ENCODE measurements around the gene SNRNP200.

The SNRNP200 gene

GRCh38 chr2:96251721-96252292, 53.5 kb downstream of the SNRNP200 start:
- no peak for DNase-seq (ENCODE audit: low spot score)

DNA sequence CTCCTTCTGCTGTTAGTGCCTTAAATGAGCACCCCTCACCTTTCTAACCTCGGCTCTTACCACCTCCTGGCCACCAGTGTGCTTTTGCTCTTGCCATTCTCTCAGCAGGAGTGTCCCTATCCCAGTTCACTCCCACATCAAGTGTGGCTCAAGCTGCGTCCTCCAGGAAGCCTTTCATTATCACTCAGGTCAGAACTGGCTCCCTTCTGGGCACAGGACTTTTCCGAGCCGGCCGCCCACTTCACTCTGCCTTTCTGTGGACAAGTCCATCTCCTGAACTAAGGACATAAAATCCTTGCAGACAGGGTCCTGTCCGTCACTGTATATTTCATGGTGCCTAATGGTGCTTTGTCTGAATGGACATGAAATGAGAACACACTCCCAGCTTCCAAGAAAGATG, 55.2 kb downstream of the SNRNP200 start:
- no peak for DNase-seq (ENCODE audit: low spot score)

- no peak for DNase-seq (ENCODE audit: low spot score)
Observed at GRCh38 chr2:96249654-96250053, 55.7 kb downstream of the SNRNP200 start.

DNA sequence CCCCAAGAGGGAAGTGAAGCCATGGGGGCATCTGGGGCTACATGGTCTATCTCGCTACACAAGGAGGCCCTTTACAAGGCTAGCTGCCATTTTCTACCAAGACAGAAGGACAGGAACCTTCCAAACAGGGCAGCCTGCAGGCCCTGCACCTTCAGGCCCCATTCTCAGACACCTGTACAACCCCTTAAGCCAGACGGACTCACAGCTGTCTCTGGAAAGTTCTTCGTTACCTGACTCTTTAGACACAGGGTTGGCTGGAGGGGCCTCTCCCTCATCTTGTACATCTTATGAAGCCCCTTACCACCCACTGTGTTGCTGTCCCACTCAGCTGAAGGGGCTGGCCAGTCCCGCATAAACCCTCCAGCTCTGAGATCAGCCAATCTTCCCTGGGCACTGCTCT, 56.7 kb downstream of the SNRNP200 start:
- no peak for DNase-seq (ENCODE audit: low spot score)

DNA sequence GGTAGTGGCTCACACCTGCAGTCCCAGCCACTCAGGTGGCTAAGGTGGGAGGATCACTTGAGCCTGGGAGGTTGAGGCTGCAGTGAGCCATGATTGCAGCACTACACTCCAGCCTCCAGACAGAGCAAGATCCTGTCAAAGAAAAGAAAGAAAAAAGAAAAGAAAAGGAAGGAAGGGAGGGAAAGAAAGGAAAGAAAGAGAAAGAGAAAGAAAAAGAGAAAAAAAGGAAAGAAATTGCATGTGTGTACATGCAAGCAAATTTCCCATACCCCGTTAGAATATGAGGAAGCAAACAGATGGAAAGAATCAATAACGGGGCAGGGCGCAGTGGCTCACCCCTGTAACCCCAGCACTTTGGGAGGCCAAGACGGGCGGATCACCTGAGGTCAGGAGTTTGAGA, 57.5 kb downstream of the SNRNP200 start:
- DNase-seq (ENCODE audit: low spot score): no peak

GRCh38 chr2:96247009-96247408, 58.3 kb downstream of the SNRNP200 start:
- DNase-seq (ENCODE audit: low spot score): no peak

DNA sequence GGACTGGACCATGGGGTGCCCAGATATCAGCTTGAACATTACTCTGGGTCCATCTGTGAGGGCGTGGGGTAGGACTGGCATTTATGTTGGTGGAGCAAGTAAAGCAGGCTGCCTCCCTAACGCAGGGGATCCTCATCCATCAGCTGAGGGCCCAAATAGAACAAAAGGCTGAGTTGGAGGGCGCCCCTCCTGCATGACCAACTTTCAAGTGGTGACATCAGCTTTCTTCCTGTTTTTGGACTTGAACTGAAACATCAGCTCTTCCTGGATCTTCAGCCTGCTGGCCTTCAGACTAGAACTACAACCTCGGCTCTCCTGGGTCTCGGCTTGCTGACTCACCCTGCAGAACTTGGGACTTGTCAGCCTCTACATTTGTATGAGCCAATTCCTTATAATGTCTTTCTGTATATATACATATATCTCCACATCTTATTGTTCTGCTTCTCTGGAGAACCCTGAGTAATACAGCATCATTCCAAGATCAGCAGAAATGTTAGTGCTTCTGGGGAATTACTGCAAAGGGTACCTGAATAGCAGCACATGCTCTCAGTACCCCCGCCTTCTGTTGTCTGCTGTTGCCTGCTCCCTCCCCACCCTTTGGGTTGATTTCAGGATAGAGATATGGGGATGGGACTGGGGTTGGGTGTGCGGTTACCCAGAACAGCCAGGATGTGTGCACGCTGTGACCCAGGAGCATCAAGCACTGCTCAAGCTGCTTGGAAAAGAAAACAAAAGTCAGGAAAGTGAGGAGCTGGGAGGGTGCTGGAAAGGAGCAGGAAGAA, 59.5 kb downstream of the SNRNP200 start:
- no peak for DNase-seq (ENCODE audit: low spot score)

DNA sequence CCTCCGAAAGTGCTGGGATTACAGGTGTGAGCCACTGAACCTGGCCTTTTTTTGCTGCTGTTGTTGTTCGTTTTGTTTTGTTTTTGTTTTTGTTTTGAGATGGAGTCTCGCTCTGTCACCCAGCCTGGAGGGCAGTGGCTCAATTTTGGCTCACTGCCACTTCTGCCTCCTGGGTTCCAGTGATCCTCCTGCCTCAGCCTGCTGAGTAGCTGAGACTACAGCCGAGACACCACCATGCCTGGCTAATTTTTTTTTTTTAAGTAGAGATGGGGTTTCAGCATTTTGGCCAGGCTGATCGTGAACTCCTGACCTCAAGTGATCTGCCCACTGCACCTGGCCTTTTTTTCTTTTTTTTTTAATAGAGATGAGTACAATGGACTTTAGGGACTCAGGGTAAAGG, 61.5 kb downstream of the SNRNP200 start:
- DNase-seq (ENCODE audit: low spot score): no peak

DNA sequence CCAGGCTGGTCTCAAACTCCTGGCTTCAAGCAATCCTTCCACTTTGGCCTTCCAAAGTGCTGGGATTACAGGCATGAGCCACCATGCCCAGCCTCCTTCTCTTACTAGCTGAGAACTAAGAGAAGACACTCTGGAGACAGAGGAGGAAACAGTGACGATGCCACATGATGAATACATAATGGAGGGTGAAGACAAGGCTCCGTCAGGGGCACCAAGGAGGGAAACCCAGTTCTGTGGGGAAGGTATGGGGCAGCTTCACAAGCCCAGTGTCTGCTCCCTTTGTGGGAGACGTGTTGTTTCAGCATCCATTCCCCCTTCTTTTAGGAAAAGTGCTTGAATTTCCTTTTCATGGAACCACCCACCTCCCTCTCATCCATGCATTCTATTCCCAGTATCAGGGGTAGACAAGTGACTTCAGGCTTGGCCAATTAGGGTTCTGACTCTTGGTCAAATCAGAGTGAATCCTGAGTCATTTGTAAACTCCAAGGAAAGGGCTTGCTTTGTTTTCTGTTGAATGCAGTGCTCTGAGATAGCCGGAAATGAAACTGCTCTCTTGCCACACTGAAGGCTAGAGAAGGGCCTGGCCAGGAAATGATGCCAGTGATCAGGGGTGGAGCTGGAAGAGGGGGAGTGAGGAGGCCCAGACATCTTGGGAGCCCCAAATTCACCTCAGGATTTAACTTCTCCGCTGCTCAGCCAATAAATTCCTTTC, 63.3 kb downstream of the SNRNP200 start:
- DNase-seq (ENCODE audit: low spot score): no peak

- DNase-seq (ENCODE audit: low spot score): no peak
Observed at GRCh38 chr2:96241227-96241626, 64.1 kb downstream of the SNRNP200 start.

- DNase-seq (ENCODE audit: low spot score): no peak
Observed at GRCh38 chr2:96240341-96241038, 64.9 kb downstream of the SNRNP200 start.

- DNase-seq (ENCODE audit: low spot score): no peak
Observed at GRCh38 chr2:96239745-96240264, 65.5 kb downstream of the SNRNP200 start.

DNA sequence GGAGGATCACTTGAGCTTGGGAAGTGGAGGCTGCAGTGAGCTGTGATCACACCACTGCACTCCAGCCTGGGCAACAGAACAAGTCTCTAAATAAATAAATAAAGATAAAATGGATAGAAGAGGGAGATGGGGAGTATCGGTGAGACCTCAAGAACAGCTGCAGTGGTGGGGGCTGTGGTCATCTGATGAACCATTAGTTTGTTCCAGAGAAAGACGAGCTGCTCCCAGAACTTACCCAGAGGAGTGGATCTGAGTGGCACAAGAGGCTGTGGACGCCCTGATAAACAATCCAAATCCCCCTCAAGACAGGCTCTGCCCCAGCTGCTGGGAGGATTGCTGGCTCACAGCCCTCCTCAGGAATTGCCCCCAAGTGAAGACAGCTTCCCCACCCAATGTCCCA, 66.3 kb downstream of the SNRNP200 start:
- DNase-seq (ENCODE audit: low spot score): no peak

GRCh38 chr2:96238266-96238665, 67.1 kb downstream of the SNRNP200 start:
- no peak for DNase-seq (ENCODE audit: low spot score)

DNA sequence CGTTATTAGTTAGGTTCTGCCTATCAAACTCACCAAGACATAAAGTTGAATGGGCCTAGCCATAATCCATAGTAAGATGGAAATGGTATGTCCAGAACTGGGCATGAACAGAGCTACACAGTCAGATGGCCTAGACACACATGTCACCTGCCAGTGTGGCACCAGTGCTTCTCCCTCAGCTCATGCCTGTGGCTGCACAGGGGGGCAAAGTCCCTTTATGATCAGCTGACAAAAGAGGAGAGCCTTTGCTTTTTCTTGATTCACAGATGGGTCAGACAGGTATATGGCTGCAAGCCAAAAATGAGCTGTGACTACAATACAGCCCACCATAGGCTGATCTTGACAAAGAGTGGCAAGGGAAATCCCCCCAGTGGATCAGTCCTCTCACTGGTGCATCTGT, 68.5 kb downstream of the SNRNP200 start:
- no peak for DNase-seq (ENCODE audit: low spot score)

DNA sequence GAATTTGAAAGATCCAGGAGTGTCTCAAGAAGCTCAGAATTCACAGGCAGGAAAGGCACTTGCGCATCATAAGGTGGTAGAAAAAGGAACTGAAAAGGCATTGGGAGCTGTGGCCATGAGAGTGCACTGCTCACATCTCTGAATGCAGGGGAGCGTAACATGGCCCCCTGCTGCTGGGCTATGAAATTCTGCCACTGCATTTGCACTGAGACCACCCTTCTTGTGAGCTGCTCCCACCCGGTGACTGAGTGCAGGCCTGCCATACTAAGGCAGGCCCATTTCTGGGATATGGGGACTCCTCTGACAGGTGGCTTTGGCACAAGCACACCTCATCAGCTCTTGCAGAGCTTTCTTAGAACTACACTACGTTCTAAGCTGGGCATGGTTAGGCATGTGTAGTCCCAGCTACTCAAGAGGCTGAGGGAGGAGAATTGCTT, 71.4 kb downstream of the SNRNP200 start:
- no peak for DNase-seq (ENCODE audit: low spot score)

- no peak for DNase-seq (ENCODE audit: low spot score)
Observed at GRCh38 chr2:96233436-96233835, 71.9 kb downstream of the SNRNP200 start.

DNA sequence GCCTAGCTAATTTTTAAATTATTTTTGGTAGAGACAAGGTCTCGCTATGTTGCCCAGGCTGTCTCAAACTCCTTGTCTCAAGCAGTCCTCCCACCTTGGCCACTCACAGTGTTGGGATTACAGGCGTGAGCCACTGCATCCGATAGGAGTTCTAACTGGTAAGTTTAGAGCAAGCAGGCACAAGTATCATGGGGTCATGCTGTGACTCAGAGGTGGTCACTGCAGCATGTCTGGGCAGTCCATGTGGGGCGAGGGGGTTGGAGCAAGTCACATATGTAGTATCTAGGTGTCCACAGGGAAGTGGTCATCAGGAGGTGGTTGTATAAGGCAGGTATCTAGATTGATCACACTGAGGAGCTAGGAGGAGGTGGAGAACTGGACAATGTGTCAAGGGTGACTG, 74.0 kb downstream of the SNRNP200 start:
- no peak for DNase-seq (ENCODE audit: low spot score)

GRCh38 chr2:96225016-96225533, 80.3 kb downstream of the SNRNP200 start:
- no peak for DNase-seq (ENCODE audit: low spot score)

All from HuH-7 (cell line).